Subcutaneous adipose tissue (tissue), 4 donors: ENCODE results near the gene CRTAC1. TPM values are rescaled to one million over a fixed set of nuclear protein-coding genes. Genes with fewer than 3 reads are reported as not detected.

Experiments
- total RNA-seq, 4 donors: library from RNA; depleted of rRNA; stranded (reverse); fragments of >200 nt; gene quantifications; one replicate each; pipeline ENCODE4 v1.1.0, GENCODE V29; 2016
- TF ChIP-seq, protein P1 (sequence below): fragments of 450-650 bp; IDR thresholded peaks from one replicate; pipeline ENCODE4 v1.5.1; 2016; ENCODE audit warnings: low read depth, mild to moderate bottlenecking, control low read depth, antibody characterized with exemption, moderate library complexity

CRTAC1 gene
- total RNA-seq, 4 donors from 2014 or later, result 0.51 to 1.5 (median 0.72) TPM

DNA sequence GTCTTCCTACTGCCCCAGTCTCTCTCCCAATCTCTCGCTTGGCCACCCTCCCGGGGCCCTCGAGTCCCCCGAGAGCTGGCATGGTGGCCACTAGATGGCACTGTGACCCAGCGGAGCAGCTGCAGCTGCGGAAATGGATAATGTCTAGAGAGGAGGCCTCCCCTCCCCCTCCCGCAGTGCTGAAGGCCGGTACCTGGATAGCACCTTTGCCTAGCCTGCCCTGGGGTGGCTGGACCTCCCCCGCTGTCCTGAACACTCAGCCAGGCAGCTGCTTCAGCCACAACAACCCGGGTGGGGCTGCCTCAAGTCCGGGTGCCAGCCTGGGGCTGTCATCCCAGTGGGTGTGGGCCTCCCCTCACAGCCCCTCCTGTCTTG, 115.6 kb downstream of the CRTAC1 start:
- TF ChIP-seq, protein P1, sequence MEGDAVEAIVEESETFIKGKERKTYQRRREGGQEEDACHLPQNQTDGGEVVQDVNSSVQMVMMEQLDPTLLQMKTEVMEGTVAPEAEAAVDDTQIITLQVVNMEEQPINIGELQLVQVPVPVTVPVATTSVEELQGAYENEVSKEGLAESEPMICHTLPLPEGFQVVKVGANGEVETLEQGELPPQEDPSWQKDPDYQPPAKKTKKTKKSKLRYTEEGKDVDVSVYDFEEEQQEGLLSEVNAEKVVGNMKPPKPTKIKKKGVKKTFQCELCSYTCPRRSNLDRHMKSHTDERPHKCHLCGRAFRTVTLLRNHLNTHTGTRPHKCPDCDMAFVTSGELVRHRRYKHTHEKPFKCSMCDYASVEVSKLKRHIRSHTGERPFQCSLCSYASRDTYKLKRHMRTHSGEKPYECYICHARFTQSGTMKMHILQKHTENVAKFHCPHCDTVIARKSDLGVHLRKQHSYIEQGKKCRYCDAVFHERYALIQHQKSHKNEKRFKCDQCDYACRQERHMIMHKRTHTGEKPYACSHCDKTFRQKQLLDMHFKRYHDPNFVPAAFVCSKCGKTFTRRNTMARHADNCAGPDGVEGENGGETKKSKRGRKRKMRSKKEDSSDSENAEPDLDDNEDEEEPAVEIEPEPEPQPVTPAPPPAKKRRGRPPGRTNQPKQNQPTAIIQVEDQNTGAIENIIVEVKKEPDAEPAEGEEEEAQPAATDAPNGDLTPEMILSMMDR, result no peak

DNA sequence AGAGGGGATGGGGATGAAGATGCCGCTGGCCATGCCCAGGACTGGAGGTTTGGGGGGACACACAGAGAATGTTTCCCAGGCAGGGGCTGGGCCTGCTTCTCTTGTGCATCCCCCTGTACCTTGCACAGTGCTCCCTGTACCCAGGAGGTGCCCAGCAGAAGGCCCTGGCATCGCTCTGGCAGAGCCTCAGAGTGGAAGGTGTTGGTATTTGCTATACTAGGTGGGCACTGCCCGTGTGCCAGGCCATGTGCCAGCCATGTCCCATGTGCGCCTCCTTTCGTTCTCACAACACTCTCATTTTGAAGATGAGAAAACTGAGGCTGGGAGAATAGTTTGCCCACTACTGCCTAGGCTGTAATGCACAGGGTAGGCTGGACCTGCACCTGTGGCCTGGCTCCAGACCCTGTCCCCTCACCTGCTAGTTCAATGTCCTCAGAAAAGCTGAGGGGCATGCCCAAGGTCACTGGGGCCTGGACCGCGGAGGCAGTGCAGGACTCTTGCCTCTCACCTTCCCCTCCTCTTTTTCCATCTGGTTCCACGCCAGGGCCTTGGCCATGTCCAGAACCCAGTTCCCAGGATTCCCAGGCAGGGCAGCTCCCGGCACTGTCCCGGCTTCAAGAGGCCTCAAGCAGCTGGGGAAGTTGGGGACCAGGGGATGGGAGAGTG, 116.1 kb downstream of the CRTAC1 start:
- TF ChIP-seq, protein P1, result no peak

DNA sequence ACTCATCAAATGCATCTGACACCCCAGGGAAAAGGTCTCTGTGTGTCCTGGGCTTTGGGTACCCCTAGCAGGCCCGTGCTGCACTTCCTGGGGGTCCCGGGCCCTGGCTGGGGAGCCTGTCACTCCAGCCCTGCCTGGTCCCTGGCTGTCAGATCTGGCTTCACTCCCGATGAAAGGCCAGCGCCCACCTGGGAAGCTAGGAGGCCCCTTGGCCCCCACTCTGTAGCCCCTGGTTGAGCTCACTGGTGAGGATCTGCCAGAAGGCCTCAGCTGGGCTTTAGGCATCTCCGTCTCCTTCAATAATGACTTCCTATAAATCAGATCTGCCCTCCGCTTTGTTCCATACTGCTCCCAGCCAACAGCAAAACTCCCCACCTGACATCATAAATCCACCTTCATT, 116.8 kb downstream of the CRTAC1 start:
- TF ChIP-seq, protein P1, result no peak

DNA sequence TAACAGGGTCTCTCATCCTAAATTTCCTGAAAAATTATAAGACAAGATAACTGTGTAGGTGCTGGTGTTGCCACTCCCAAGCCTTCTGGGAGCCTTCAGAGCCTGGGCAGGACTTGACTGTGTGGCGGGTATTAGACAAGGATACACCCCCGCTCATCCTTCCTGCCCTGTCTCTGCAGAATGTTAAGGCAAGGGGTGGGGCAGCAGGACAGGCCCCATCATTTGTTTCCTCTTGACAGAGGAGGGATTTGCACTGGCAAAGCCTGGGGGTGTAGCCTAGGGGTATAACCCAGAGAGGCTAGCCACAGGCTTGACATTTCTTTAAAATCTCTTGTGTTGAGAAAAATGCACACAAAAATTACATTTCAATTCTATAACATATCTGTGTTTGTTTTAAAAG, 117.2 kb downstream of the CRTAC1 start:
- TF ChIP-seq, protein P1, result no peak

DNA sequence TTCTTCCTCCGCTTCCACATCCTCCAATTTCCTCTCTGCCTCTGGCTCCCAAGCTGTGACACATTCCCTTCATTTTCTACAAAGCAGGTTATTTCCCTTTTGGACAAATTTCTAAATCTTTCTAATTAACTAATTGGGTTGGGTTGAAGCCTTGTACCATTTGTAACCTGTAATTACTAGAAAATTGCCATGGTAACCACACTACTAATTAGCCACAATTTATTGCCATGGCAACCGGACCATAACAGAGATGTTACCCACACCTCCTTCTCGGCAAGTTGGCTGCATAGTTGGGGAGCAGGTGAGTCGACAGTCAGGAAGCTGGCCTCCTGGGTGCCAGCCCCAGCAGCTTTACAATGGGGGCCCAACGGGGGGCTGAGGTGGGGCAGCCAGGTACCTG, 119.2 kb downstream of the CRTAC1 start:
- TF ChIP-seq, protein P1, result no peak

DNA sequence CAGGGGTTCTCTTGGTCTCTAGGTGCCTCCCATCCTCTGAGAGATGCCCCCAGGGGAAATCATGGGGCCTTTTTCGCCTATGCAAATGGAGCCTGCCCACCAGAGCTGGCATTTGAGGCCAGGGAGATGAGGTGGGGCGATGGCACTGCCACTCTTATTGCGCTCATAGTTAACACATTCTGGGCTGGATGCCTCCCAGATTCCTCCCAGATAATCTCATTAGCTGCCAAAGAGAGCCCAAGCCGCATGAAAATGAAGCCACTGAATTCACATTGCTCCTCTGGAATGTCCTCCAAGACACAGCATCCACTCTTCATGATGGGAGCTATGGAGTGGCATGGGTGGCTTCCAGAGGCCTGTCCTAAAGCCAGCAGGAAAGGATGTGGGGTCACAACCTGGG, 119.8 kb downstream of the CRTAC1 start:
- TF ChIP-seq, protein P1, result no peak

DNA sequence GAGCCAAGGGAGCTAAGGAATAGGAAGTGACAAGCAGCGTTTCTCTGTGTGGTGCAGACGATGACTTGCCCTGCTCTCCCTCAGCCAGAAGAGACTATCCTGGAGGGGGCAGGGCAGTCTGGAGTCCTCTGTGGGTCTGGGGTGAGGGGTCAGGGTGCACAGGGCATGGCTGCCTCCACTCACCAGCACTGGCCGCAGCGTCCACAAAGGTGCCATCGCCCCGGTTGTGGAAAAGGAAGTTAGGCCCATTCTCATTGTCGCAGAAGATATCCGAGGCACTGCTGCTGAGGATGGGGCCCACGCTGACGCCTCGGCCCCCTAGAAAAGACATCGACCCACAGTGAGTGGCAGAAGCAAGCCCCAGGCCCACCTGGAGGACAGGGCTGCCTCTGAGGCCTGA, 122.6 kb downstream of the CRTAC1 start:
- TF ChIP-seq, protein P1, result no peak
